ENCODE data around the gene TCF7L1. TPM values are rescaled to one million over a fixed set of nuclear protein-coding genes. Genes with fewer than 3 reads are reported as not detected.
A peak's percentile ranks its signal among the peaks of the same experiment; 100 is the strongest.
"Not testable (repeated sequence)": the region's sequence is repeated elsewhere in the genome, so short reads cannot be mapped to it uniquely, and the experiment has no call there.

Gene TCF7L1
- total RNA-seq, 6 experiments from 2014 or later, result 1.2 to 8.8 (median 3.7) TPM

- intact Hi-C loops (cut with DNase I), result no loop called here
- Histone ChIP-seq H3K27ac (peak overlapping the region; percentile 85 to 96 (median 92)), H3K36me3 (peaks cover 0 to 30% (median 15%) of the 10 kb centered on the region in 4 donors), H3K4me3 (peak overlapping the region; percentile 74 to 79 (median 78)), H3K27me3 (no peaks in the 10 kb centered on the region), H3K4me1 (peaks cover 0 to 32% (median 16%) of the 10 kb centered on the region in 4 donors), H3K9me3 (no peaks in the 10 kb centered on the region)
- ATAC-seq (peak in 2 of 4 donors; percentile 1), DNase-seq (no peak)
- 1% methylated on average over 9 of the region's 32 CpGs for WGBS (ENCODE audit: insufficient coverage, low coverage, low lambda C conversion rate, missing lambda C conversion rate)
- no peak for TF ChIP-seq CTCF (IDR thresholded peaks at IDR 0.05)
- no peak for TF ChIP-seq POLR2A (IDR thresholded peaks at IDR 0.05)
Measured at GRCh38 chr2:85326406-85327159, 193.4 kb downstream of the TCF7L1 start.

- intact Hi-C loops (cut with DNase I), result no loop called here
- ATAC-seq (peak; percentile 20 to 25 (median 24)), DNase-seq (peak; percentile 56 to 73 (median 66))
- Histone ChIP-seq H3K27ac (peak overlapping the region; percentile 85 to 96 (median 92)), H3K4me1 (peaks cover 0 to 25% (median 16%) of the 10 kb centered on the region in 4 donors), H3K4me3 (peak overlapping the region; percentile 74 to 79 (median 78)), H3K9me3 (no peaks in the 10 kb centered on the region), H3K27me3 (no peaks in the 10 kb centered on the region), H3K36me3 (peaks cover 0 to 23% (median 11%) of the 10 kb centered on the region in 4 donors)
- WGBS (ENCODE audit: insufficient coverage, low coverage, low lambda C conversion rate, missing lambda C conversion rate), result 0% methylated on average over 30 of the region's 41 CpGs
- TF ChIP-seq POLR2A (IDR thresholded peaks at IDR 0.05) (no peak), CTCF (IDR thresholded peaks at IDR 0.05) (no peak)
Measured at GRCh38 chr2:85327160-85327821, 194.1 kb downstream of the TCF7L1 start.

- intact Hi-C loops (cut with DNase I), result no loop called here
- Histone ChIP-seq H3K4me1 (peaks cover 0 to 18% (median 13%) of the 10 kb centered on the region in 4 donors), H3K9me3 (no peaks in the 10 kb centered on the region), H3K27me3 (no peaks in the 10 kb centered on the region), H3K4me3 (peak within 1 kb of the TSS; percentile 74 to 79 (median 78)), H3K36me3 (peaks cover 0 to 16% (median 6%) of the 10 kb centered on the region in 4 donors), H3K27ac (peak within 1 kb of the TSS; percentile 85 to 96 (median 92))
- peak; percentile 79 to 90 (median 86) for ATAC-seq
- DNase-seq, result peak; percentile 95 to 96 (median 96)
- peak in 2 of 4 donors; percentile 6 to 14 for TF ChIP-seq CTCF (IDR thresholded peaks at IDR 0.05)
- TF ChIP-seq POLR2A (IDR thresholded peaks at IDR 0.05), result peak; percentile 99
- WGBS (ENCODE audit: insufficient coverage, low coverage, low lambda C conversion rate, missing lambda C conversion rate), result 0% methylated on average over 27 of the region's 57 CpGs
Measured at GRCh38 chr2:85327822-85328617, 194.8 kb downstream of the TCF7L1 start, which contains the start of gene TGOLN2. Gene TGOLN2 (minus strand): TSS chr2:85327989. CDS start chr2:85327962, 27 bp downstream.

- Histone ChIP-seq H3K9me3 (no peaks in the 10 kb centered on the region), H3K36me3 (peaks cover 0 to 5% (median 0%) of the 10 kb centered on the region in 4 donors), H3K4me1 (peaks cover 0 to 6% (median 3%) of the 10 kb centered on the region in 4 donors), H3K27ac (no peak overlapping the region), H3K4me3 (no peak overlapping the region), H3K27me3 (no peaks in the 10 kb centered on the region)
- no peak for TF ChIP-seq POLR2A (IDR thresholded peaks at IDR 0.05)
- no peak for TF ChIP-seq CTCF (IDR thresholded peaks at IDR 0.05)
- DNase-seq, result no peak
- ATAC-seq, result no peak
- intact Hi-C loops (cut with DNase I), result no loop called here
Measured at GRCh38 chr2:85329181-85329651, 196.0 kb downstream of the TCF7L1 start.

- H3K9me3 ChIP-seq; H3K27ac ChIP-seq; H3K36me3 ChIP-seq; intact Hi-C loops (cut with DNase I); ATAC-seq; DNase-seq; H3K4me3 ChIP-seq; H3K4me1 ChIP-seq; H3K27me3 ChIP-seq: not testable (repeated sequence)
- WGBS (ENCODE audit: insufficient coverage, low coverage, low lambda C conversion rate, missing lambda C conversion rate), result 89% methylated on average over 3 of the region's 3 CpGs
Measured at GRCh38 chr2:85329701-85330100, 196.5 kb downstream of the TCF7L1 start.

Data from right lobe of liver (tissue), 6 donors.